HTR-8/SVneo (cell line): Measurements from ENCODE around the gene RBL1.
"Not testable (repeated sequence)": the region's sequence is repeated elsewhere in the genome, so short reads cannot be mapped to it uniquely, and the experiment has no call there.

Experiments
- DNase-seq: peaks from one replicate; pipeline ENCODE4 v3.0.0; 2011; ENCODE audit warnings: low spot score, mixed read lengths; ENCODE audit not compliant: insufficient read length
- FAIRE-seq: peaks from 2 replicates; lab custom pipeline; 2011; peaks lifted over from hg19 to GRCh38; lab: Jason Lieb, UNC

The RBL1 gene

DNA sequence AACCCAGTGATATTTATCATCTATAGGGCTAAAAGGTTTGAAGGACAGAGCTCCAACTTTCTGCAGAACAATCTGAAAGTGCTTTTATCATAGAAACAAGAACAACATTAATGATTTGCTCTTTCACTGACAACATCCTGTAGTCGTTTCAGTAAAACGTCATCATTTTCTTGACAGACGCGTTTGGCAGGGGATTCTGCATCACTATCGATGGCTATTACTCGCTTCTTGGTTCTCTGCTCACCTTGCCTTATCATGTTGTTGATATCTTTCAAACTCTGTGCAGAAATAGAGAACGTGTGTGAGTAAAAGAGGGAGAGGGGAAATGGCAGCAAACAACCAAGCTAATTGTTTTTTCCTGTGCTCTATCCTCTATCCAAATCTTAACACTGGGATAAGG lies 97.1 kb downstream of the RBL1 start:
- no peak for DNase-seq
- FAIRE-seq, result peak; percentile 62

DNA sequence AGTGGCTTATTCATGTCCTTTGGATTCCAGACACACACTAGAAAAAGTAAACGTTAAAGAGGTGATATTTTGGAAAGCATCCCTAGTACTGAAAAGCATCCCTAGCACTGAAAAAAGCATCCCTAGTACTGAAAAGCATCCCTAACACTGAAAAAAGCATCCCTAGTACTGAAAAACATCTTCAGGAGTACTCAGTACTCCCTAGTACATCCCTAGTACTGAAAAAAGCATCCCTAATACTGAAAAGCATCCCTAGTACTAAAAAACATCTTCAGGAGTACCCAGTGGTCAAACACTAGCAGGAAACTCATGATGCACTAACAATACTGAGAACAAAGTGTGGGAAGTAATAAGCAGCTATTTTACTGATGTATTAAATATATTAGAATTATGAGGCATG lies 98.7 kb downstream of the RBL1 start:
- no peak for DNase-seq
- no peak for FAIRE-seq

DNA sequence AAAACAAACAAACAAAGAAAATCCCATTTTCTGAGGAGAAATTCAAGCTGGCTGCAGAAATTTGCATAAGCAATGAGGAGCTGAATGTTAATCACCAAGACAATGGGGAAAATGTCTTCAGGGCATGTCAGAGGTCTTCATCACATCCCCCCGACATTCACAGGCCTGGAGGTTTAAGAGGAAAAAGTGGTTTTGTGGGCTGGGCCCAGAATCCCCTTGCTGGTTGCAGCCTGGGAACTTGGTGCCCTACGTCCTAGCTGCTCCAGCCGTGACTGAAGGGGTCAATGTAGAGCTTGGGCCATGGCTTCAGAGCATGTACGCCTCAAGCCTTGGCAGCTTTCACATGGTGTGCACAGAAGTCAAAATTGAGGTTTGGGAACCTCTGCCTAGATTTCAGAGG lies 101.6 kb downstream of the RBL1 start:
- not testable (repeated sequence) for DNase-seq, FAIRE-seq

DNA sequence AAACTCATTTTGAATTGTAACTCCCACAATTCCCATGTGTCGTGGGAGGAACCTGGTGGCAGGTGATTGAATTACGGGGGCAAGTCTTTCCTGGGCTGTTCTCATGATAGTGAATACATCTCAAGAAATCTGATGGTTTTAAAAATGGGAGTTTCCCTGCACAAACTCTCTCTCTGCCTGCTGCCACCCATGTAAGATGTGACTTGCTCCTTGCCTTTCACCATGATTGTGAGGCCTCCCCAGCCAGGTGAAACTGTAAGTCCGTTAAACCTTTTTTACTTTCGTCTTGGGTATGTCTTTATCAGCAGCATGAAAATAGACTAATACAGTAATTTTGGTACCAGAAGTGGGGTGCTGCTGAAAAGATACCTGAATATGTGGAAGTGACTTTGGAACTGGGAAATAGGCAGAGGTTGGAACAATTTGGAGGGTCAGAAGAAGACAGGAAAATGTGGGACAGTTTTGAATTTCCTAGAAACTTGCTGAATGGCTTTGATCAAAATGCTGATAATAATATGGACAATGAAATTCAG lies 102.9 kb downstream of the RBL1 start:
- DNase-seq (no peak), FAIRE-seq (peak; percentile 60)

DNA sequence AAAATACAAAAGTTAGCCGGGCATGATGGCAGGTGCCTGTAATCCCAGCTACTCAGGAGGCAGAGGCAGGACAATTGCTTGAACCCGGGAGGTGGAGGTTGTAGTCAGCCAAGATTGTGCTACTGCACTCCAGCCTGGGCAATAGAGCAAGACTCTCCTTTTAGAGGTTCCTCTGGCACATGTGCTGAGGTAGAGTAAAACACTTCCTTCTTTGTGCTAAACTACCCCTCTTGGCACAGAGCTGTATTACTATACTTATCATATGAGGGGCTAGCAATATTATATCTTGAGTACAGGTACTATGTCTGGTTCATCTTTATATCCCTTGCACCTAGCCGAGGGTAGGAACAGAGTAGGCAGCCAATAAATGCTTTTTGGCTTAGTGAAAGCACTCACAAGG lies 104.1 kb downstream of the RBL1 start:
- no peak for FAIRE-seq

DNA sequence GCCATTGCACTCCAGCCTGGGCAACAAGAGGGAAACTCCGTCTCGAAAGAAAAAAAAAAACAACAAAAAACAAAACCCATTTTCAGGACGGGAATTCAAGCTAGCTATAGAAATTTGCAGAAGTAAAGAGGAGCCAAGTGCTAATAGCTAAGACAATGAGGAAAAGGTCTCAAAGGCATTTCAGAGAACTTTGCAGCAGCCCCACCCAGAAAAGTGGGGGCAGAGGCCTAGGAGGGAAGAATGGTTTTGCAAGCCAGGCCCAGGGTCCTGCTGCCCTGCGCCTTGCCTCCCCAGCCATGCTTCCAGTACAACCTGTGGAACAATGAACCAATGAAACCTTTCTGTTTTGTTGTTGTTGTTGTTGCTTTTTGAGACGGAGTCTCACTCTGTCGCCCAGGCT lies 106.0 kb downstream of the RBL1 start:
- DNase-seq (no peak), FAIRE-seq (no peak)

More for the DNA sequence above, 104.1 kb downstream of the RBL1 start:
- no peak for DNase-seq

DNA sequence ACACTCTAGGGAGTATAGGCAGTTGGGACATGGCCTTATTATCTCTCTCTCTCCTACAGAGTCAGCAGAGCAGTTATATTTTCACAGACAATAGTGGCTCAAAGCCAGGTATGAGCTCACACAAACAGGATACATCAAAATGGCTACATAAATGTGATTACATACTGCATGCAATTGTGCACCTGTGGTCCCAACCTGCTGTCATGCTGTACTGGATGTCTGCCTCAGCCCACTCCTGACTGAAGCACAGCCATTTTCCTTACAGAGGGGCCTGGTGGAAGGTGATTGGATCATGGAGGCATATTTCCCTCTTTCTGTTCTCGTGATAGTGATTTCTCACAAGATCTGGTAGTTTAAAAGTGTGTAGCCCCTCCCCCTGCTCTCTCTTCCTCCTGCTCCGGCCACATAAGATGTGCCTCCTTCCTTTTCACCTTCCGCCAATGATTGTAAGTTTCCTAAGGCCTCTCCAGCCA lies 107.3 kb downstream of the RBL1 start:
- DNase-seq, result no peak

DNA sequence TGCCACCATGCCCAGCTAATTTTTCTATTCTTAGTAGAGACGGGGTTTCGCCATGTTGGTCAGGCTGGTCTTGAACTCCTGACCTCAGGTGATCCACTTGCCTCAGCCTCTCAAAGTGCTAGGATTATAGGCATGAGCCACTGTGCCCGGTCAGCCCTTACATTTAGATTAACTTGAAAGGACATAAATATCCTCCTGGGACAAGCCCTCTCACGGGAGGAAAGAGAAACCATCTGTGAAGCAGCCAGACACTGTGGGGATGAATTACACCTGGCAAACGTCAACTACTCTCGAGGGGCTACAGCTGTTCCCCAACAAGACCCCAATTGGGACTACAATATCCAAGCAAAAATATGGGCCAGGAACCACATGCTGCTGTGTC lies 111.5 kb downstream of the RBL1 start:
- FAIRE-seq (no peak), DNase-seq (no peak)

More for the DNA sequence above, 107.3 kb downstream of the RBL1 start:
- FAIRE-seq, result peak; percentile 69

DNA sequence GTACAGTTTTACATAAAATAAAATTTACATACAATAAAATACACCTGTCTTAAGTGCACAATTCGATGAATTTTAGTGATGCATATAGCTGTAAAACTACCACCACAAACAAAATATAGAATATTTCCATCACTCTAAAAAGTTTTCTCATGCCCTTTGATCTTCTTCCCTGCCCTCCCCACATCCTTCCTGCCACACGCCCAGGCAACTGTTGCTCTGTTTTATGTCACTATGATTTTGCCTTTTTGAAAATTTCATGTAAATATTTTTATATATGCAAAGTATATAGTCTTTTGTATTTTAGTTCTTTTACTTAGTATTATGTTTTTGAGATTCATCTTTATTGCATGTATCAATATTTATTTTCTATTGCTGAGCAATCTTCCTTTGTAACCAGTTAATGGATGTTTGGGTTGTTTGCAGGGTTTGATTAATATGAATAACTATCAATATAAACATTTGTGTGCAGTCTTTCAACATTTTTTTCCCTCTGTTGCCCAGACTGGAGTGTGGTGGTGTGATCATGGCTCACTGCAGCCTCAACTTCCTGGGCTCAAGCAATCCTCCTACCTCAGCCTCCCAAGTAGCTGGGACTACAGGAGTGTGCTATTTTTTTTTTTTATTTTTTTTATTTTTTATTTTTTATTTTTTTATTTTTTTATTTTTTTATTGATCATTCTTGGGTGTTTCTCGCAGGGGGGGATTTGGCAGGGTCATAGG lies 120.5 kb downstream of the RBL1 start:
- FAIRE-seq, result no peak

DNA sequence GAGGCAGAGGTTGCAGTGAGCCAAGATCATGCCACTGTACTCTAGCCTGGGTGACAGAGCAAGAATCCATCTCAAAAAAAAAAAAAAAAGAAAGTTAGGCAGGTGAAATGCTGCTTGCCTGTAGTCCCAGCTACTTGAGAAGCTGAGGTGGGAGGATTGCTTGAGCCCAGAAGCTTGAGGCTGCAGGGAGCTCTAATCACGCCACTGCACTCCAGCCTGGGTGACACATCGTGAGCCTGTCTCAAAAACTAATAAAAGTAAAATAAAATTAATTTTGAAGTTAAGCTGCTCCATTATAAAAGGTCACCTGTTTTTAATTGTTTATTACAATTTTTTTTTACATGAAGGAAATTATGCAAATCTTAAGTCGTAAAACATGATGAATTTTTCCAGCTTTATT lies 121.1 kb downstream of the RBL1 start:
- DNase-seq, result no peak
- no peak for FAIRE-seq

More for the DNA sequence above, 120.5 kb downstream of the RBL1 start:
- DNase-seq, result no peak

DNA sequence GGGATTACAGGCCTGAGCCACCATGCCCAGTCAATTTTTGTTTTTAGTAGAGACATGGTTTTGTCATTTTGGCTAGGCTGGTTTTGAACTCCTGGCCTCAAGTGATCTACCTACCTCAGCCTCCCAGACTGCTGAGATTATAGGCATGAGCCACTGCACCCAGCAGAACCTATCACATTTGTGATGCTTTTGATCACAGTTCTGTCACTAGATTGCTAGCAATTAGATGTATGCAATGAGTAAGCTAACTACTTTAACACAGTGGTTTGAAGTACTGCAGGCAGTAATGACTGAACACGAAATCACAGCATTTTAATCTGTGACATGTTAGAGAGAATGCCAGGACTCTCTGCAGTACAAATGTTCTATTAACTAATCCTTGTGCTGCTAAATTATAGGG lies 124.7 kb downstream of the RBL1 start:
- no peak for DNase-seq
- FAIRE-seq, result no peak

DNA sequence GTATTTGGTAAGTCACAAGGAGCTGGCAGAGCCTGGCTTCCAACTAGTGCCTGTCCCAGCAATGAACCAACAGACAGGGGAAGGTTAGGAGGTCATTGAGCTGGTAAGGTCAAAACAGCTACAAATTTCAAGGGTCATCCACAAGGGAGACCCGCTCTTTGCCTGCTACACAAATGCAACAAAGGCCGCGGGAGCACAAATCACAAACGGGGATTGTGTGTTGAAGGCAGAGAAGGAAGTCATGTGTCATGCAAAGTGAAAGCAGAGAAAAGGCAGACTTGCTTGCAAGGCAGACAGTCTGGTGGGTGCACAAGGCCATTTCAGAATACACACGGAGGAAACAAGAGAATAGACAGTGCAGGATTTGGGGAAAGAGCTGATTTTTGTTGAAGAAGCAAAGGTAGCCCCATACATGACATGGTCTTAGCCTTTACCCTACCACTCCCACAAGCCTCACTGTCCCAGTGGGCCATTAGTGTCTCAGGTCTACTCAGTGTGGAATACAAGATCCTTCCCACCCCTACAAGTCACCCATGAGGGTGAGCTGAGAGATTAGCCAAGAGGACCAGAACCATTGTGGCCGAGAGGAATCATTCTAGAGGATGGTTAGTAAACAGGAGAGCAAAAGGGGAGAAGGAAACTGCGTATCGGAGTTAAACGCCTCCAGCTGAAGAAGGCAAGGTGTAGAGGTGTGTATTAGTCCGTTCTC lies 126.2 kb downstream of the RBL1 start:
- FAIRE-seq (peak; percentile 20), DNase-seq (no peak)

DNA sequence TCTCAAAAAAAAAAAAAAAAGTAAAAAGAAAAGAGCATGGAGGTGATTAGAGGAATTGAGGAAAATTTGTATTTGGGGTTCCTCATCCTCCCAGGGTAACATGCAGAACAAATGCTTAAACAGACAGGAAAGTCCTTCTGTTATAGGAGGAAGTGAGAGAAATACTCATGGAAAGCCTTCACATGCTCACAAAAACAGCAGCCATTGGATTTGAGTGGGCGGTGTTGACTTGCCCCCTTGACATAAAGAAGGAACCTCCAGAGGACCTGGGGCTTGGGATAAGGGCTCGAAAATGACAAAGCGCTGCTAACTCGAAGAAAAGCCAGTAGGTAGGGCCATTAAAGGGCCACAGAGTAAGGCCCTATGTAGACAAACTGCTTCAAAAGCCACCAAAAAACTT lies 126.7 kb downstream of the RBL1 start:
- FAIRE-seq (no peak), DNase-seq (no peak)

DNA sequence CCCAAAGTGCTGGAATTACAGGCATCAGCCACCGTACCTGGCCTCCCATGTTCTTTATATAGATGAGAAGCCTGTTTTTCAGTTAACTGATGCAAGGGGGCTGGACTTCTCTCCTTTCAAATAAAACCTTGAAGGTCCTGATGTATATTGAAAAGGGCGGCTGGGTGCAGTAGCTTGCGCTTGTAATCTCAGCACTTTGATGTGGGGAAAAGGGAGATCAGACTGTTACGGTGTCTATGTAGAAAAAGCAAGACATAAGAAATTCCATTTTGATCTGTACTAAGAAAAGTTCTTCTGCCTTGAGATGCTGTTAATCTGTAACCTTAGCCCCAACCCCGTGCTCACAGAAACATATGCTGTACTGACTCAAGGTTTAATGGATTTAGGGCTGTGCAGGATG lies 128.2 kb downstream of the RBL1 start:
- FAIRE-seq (peak; percentile 33), DNase-seq (no peak)

DNA sequence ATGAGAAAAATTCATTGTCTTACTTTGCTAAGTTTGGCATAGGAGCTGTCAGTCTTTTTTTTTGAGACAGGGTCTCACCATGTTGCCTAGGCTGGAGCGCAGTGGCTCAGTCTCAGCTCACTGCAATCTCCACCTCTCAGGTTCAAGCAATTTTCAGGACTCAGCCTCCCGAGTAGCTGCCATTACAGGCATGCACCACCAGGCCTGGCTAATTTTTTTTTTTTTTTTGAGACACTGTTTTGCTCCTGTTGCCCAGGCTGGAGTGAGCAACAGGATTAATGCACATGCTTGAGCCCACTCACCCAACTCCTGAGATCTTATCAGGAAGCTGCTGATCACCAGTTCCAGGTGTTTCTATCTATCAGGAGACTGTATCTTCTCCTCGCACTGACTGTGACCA lies 128.8 kb downstream of the RBL1 start:
- not testable (repeated sequence) for DNase-seq, FAIRE-seq

DNA sequence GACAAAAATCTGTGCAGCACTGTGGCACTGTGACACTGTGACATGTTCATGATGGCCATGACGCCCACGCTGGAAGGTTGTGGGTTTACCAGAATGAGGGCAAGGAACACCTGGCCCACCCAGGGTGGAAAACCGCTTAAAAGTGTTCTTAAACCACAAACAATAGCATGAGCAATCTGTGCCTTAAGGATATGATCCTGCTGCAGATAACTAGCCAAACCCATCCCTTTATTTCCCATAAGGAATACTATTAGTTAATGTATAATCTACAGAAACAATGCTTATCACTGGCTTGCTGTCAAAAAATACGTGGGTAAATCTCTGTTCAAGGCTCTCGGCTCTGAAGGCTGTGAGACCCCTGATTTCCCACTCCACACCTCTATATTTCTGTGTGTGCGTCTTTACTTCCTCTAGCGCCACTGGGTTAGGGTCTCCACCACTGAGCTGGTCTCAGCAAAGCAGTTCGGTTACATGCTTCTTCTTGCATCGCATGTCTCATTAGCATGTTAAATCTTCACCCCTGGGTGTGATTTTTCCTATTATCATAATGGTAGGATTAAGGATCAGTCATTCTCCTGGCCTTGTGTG lies 133.3 kb downstream of the RBL1 start:
- not testable (repeated sequence) for FAIRE-seq, DNase-seq

DNA sequence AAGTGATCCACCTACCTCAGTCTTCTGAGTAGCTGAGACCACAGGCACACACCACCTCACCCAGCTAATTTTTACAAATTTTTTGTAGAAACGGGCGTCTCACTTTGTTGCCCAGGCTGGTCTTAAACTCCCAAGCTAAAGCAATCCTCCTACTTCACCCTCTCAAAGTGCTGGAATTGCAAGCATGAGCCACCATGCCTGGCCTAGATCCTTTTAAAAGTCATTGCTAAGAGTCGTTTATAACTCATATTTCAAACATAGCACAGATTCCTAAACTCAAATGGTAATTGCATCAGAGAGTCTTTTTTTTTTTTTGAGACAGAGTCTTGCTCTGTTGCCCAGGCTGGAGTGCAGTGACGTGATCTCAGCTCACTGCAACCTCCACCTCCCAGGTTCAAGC lies 136.6 kb downstream of the RBL1 start:
- DNase-seq, result no peak
- no peak for FAIRE-seq

DNA sequence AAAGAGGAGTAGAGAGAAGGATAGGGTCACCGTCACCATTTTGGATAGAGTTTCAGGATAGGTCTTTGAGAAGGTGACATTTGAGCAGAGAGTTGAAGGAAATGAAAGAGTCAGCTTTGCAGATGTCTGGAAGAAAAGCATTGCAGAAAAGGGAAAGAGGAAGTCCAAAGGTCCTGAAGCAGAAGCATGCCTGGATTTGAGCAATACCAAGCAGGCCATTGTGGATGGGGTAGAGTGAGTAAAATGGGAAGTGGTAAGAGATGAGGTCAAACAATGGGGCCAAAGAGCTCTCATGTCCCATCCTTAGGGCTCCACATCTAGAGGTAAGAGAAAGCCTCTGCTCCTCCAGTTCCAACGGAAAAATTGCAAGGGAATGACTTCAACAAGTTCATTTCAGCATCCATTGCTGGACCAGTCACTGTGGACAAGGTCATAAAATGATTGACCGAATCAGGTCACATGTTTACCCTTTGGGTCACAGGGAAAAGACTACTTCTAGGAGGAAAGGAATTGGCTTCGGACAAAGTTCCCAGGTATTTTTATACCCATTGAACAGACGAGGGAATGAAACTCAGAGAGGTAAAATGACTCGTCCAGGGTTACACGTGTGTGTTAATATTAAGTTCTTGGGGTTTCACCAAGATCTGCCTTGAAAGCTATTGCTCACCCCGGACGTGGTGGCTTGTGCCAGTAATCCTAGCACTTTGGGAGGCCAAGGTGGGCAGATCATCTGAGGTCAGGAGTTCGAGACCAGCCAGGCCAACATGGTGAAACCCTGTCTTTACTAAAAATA lies 137.7 kb downstream of the RBL1 start:
- DNase-seq (no peak), FAIRE-seq (peak; percentile 55)

DNA sequence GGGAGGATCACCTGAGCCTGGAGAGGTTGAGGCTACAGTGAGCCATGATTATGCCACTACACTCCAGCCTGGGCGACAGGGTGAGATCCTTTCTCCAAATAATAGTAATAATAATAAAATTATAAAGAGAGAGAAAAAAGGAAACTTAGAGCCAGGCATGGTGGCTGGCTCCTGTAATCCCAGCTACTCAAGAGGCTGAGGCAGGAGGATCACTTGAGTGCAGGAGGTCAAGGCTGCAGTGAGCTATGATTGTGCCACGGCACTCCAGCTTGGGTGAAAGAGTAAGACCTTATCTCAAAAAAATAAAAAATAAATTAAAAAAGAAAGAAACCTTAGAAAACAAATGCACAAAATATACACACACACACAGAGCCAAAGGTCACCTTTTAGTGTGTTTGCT lies 139.1 kb downstream of the RBL1 start:
- no peak for DNase-seq
- FAIRE-seq, result no peak

DNA sequence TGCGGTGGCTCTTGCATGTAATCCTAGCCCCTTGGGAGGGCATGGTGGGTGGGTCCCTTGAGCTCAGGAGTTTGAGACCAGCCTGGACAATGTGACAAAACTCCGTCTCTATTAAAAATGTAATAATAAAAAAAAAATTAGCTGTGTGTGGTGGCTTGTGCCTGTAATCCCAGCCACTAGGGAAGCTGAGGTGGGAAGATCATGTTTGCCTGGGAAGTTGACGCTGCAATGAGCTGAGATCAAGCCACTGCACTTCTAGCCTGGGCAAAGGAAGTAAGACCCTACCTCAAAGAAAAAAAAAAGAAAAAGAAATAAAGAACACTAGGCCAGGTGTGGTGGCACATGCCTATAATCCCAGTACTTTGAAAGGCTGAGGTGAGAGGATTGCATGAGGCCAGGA lies 139.8 kb downstream of the RBL1 start:
- FAIRE-seq (no peak), DNase-seq (no peak)
